Stimulated activated naive CD8-positive, alpha-beta T cell treated with anti-CD3 and anti-CD28 coated beads, Interleukin-15, amount 100 ng/mL, for 72 hours (primary cell): ENCODE results near the gene NR3C1.
A peak's percentile ranks its signal among the peaks of the same experiment; 100 is the strongest.

Source experiments
- ATAC-seq: fragments of 150-1000 bp; cut with Tn5 transposase; 2 replicates; pipeline ENCODE4 v1.10.0; 2021; ENCODE audit warnings: mild to moderate bottlenecking, moderate library complexity
- DNase-seq, 2 donors: peaks; one replicate each; pipeline ENCODE4 v3.0.0; 2021 to 2022
- H3K27ac Mint-ChIP-seq, 2 donors: one replicate each; pipeline ENCODE4 v1.8.0; 2022; ENCODE audit warnings: mild to moderate bottlenecking in 2 of 2, mixed read lengths in 2 of 2, moderate library complexity in 2 of 2
- H3K27me3 Mint-ChIP-seq: one replicate; pipeline ENCODE4 v1.8.0; 2022; ENCODE audit warnings: mixed read lengths
- H3K4me1 Mint-ChIP-seq: one replicate; pipeline ENCODE4 v1.8.0; 2022; ENCODE audit warnings: mild to moderate bottlenecking, mixed read lengths
- H3K4me3 Mint-ChIP-seq, 2 donors: one replicate each; pipeline ENCODE4 v1.8.0; 2022; ENCODE audit warnings: mild to moderate bottlenecking in 2 of 2, mixed read lengths in 2 of 2, moderate library complexity in 1 of 2
- H3K9me3 Mint-ChIP-seq, 2 donors: one replicate each; pipeline ENCODE4 v1.8.0; 2022; ENCODE audit warnings: mixed read lengths in 2 of 2

NR3C1 gene

DNA sequence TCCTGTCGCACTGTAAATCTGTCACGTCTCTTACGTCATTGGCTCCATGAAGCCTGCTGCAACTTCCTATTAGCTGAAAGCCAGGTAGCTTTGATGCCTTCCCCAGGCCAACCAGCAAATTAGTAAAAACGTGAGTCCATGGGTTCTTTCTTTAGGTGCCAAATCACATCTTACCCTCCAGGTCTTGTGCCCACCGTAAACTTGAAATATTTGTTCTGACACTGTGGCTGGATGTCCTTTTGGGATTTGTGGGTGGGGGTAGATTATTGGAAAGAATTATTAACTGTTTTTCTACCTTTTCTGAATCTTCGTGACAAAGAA lies 172.8 kb downstream of the NR3C1 start:
- Mint-ChIP-seq H3K9me3 (no peaks in the 10 kb centered on the region), H3K27me3 (no peaks in the 10 kb centered on the region), H3K4me3 (peak overlapping the region in 1 of 2 donors; percentile 13), H3K27ac (no peak overlapping the region), H3K4me1 (peaks cover 39% of the 10 kb centered on the region)
- no peak for DNase-seq
- ATAC-seq, result no peak

DNA sequence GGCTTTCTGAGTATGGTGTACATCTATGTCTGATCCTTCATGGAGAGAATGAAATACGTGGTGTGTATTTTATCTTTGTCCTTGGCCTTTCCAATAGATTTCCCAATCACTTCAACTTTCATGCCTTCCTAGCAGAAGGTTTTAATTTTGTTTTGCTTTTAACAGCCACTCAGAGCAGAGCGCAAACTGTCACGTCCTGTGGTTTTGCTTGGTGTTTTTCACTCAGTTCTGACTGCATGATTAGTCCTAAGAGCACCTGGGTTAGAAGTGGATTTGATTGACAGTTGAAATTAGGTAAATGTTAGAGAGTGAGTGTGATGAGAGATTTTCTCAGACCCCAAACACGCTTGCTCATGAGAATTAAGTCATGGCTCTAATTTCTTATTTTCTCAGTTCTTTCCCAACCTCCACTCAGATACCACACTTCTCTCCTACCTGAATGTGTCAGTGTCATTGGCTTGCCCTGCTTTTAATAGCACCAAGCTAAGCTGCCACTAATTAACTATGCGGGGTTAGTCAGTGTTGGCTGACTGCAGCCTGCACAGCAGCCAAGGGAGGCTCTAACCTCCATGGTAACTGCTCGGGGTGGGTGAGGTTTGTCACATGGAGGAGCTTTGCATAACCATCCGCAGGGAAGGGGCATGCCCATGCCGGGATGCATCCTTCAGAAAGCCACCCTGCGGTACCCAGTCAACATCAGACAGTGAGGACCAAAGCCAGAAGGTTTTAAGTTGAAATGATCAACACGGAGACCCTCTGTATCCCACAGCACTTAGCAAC lies 173.4 kb downstream of the NR3C1 start:
- H3K4me1 Mint-ChIP-seq, result peaks cover 39% of the 10 kb centered on the region
- DNase-seq, result peak; percentile 44 to 56
- H3K27ac Mint-ChIP-seq, result peak overlapping the region; percentile 63 to 99
- H3K27me3 Mint-ChIP-seq, result no peaks in the 10 kb centered on the region
- peak; percentile 95 for ATAC-seq
- peak overlapping the region; percentile 70 to 83 for H3K4me3 Mint-ChIP-seq
- H3K9me3 Mint-ChIP-seq, result no peaks in the 10 kb centered on the region

DNA sequence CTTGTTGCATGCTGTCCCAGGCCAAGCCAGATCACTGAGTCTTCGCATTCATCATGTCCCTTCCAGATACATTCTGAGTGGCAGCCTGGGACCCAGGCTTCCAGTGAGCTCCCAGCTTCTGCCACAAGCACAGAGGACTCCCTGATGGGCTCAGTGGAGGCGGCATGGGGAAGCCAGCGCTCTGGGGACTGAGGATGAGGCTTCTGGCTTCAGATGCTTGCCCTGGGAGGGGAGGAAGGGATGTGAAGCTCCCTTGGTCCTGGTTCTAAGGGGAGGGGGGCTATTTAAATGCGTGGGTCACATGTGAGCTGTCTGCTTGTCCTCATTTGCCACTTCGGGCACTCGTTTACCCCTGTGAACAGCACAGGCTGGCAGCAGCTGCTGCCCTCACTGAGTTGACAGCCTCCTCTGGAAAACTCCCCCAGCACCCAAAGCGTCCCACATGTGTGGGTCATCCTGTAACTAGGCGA lies 174.0 kb downstream of the NR3C1 start:
- peak overlapping the region; percentile 63 to 99 for H3K27ac Mint-ChIP-seq
- no peaks in the 10 kb centered on the region for H3K9me3 Mint-ChIP-seq
- peak; percentile 61 for ATAC-seq
- peak overlapping the region; percentile 70 to 83 for H3K4me3 Mint-ChIP-seq
- H3K27me3 Mint-ChIP-seq, result no peaks in the 10 kb centered on the region
- DNase-seq, result peak in 1 of 2 donors; percentile 19
- peaks cover 39% of the 10 kb centered on the region for H3K4me1 Mint-ChIP-seq

DNA sequence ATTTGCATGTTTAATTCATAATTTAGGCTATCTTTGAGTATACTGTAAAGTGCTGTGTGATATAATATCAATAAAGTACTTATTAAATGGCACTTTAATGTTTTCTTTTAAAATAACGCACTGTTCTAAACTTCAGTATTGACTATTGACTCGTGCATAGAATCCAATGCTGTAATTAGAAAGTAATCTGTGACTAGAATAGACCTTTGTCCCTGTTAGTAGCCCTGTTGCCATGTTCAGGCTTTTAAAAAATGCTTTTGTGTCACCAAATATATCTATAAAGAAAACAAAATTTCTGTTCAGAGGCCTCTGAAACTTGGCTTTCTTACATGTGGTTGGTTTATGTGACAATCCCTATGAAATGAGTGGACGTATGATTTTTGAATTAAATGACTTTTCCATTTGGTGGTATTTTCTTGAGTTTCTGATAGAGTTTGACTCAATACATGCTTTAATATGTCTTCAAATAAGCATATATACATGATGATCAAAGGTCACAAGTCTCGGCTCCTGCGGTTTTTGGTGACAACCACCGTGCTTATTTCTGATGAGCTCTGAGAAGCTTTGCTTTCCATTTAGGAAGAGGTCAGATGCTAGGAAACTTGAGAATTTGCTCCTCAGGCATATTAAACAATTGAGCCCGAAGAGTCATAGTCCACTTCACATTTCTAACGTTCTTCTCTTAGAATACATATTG lies 174.7 kb downstream of the NR3C1 start:
- Mint-ChIP-seq H3K4me3 (peak overlapping the region in 1 of 2 donors; percentile 83), H3K4me1 (peaks cover 39% of the 10 kb centered on the region), H3K27ac (peak overlapping the region in 1 of 2 donors; percentile 63), H3K27me3 (no peaks in the 10 kb centered on the region), H3K9me3 (no peaks in the 10 kb centered on the region)
- DNase-seq (peak in 1 of 2 donors; percentile 37), ATAC-seq (peak; percentile 22)
